Gastrocnemius medialis (tissue), 4 donors: ENCODE data around the gene CHKB. TPM values are rescaled to one million over a fixed set of nuclear protein-coding genes. Genes with fewer than 3 reads are reported as not detected.
A peak's percentile ranks its signal among the peaks of the same experiment; 100 is the strongest.

Source experiments
- ATAC-seq, 2 donors: fragments of 150-250 bp; one replicate each; pipeline ENCODE4 v1.9.1; 2016
- DNase-seq, 2 donors: peaks; one replicate each; pipeline ENCODE4 v3.0.0-alpha.2; 2019
- H3K27ac ChIP-seq, 4 donors: fragments of 200-600 bp; sonication (generic); 1 replicate in 1 of 4; 2 replicates in 3 of 4; pipeline ENCODE4 v1.5.1; 2016 to 2018; ENCODE audit warnings: mild to moderate bottlenecking in 2 of 4, moderate library complexity in 1 of 4
- H3K27me3 ChIP-seq, 3 donors: fragments of 200-600 bp; sonication (generic) in 2 of 3; 1 replicate in 1 of 3; 2 replicates in 2 of 3; pipeline versions ENCODE4 v1.5.1 to v1.6.0; 2016 to 2019; ENCODE audit warnings: mild to moderate bottlenecking in 1 of 3, moderate library complexity in 1 of 3
- H3K36me3 ChIP-seq, 2 donors: fragments of 200-600 bp; sonication (generic) in 1 of 2; one replicate each; pipeline ENCODE4 v1.5.1; 2017 to 2018
- H3K4me1 ChIP-seq, 2 donors: fragments of 200-600 bp; sonication (generic) in 1 of 2; one replicate each; pipeline ENCODE4 v1.5.1; 2016 to 2017; ENCODE audit warnings: mild to moderate bottlenecking in 2 of 2
- H3K4me3 ChIP-seq, 4 donors: fragments of 200-600 bp; sonication (generic) in 3 of 4; 1 replicate in 1 of 4; 2 replicates in 3 of 4; pipeline ENCODE4 v1.5.1; 2016 to 2019; ENCODE audit warnings: mild to moderate bottlenecking in 2 of 4
- H3K9me3 ChIP-seq, 3 donors: fragments of 200-600 bp; sonication (generic) in 2 of 3; 1 replicate in 1 of 3; 2 replicates in 2 of 3; pipeline ENCODE4 v1.5.1; 2016 to 2019
- POLR2A ChIP-seq, 2 donors: fragments of 450-650 bp; IDR thresholded peaks; one replicate each; pipeline ENCODE4 v1.6.1; 2017; ENCODE audit warnings: antibody characterized with exemption in 2 of 2, mild to moderate bottlenecking in 2 of 2, moderate library complexity in 2 of 2
- in situ Hi-C, 4 donors: fragments of 200-750 bp; cut with MboI; loops; one replicate each; pipeline versions ENCODE4 v1.15.0 to v1.8.0; 2017; ENCODE audit warnings: low sequenced_read_pairs in 4 of 4
- intact Hi-C: fragments of 100-400 bp; cut with DNase I; formaldehyde crosslinking; loops from one replicate; pipeline ENCODE4 v1.15.1; 2023; ENCODE audit warnings: low total_unique reads
- total RNA-seq, 4 donors: library from RNA; depleted of rRNA; stranded (reverse); fragments of >200 nt; gene quantifications; one replicate each; pipeline versions ENCODE4 v1.1.0 to v1.2.3, GENCODE V29; 2016
- TF ChIP-seq, protein P1 (sequence below), 5 experiments: fragments of 450-650 bp in 3 of 5; fragments of 200-600 bp in 2 of 5; sonication (generic) in 2 of 5; IDR thresholded peaks in 4 of 5; conservative IDR thresholded peaks in 1 of 5; 1 replicate in 4 of 5; 2 replicates in 1 of 5; pipeline ENCODE4 v1.5.1; 2016 to 2019; ENCODE audit warnings: antibody characterized with exemption in 5 of 5, mild to moderate bottlenecking in 3 of 5, moderate library complexity in 3 of 5

CHKB gene
- total RNA-seq, 4 donors from 2014 or later, result 10.8 to 39.7 (median 24.4) TPM

DNA sequence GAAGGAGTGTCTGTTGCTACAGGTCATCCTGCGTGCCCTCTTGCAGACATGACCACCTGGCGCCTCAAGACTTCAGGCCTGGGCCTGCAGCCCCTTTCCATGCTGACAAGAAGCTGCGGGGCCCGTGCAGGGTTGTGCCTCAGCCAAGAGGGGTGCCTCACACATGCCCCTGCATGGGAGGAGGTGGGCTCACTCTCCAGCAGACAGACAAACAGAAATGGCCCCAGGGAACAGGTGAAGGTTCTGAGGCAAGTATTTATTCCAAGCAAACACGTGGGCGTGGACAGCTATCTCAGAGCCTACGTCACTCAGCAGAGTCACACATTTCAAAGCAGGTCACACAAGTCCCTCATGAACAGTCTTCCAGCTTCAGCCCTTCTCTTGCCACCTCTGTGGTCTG is 14.0 kb downstream of the CHKB start:
- in situ Hi-C loops, result no loop called here
- Histone ChIP-seq H3K27me3 (no peaks in the 10 kb centered on the region), H3K4me1 (peaks cover 0 to 8% of the 10 kb centered on the region in 2 donors), H3K4me3 (no peak overlapping the region), H3K9me3 (no peaks in the 10 kb centered on the region), H3K36me3 (peaks cover 0 to 63% of the 10 kb centered on the region in 2 donors), H3K27ac (no peak overlapping the region)
- no peak for ATAC-seq
- TF ChIP-seq, protein P1, sequence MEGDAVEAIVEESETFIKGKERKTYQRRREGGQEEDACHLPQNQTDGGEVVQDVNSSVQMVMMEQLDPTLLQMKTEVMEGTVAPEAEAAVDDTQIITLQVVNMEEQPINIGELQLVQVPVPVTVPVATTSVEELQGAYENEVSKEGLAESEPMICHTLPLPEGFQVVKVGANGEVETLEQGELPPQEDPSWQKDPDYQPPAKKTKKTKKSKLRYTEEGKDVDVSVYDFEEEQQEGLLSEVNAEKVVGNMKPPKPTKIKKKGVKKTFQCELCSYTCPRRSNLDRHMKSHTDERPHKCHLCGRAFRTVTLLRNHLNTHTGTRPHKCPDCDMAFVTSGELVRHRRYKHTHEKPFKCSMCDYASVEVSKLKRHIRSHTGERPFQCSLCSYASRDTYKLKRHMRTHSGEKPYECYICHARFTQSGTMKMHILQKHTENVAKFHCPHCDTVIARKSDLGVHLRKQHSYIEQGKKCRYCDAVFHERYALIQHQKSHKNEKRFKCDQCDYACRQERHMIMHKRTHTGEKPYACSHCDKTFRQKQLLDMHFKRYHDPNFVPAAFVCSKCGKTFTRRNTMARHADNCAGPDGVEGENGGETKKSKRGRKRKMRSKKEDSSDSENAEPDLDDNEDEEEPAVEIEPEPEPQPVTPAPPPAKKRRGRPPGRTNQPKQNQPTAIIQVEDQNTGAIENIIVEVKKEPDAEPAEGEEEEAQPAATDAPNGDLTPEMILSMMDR (IDR thresholded peaks at IDR 0.05 in 4 of 5, conservative IDR thresholded peaks at IDR 0.05 in 1 of 5), result no peak
- TF ChIP-seq POLR2A (IDR thresholded peaks at IDR 0.05), result no peak
- intact Hi-C loops, result no loop called here
- no peak for DNase-seq

DNA sequence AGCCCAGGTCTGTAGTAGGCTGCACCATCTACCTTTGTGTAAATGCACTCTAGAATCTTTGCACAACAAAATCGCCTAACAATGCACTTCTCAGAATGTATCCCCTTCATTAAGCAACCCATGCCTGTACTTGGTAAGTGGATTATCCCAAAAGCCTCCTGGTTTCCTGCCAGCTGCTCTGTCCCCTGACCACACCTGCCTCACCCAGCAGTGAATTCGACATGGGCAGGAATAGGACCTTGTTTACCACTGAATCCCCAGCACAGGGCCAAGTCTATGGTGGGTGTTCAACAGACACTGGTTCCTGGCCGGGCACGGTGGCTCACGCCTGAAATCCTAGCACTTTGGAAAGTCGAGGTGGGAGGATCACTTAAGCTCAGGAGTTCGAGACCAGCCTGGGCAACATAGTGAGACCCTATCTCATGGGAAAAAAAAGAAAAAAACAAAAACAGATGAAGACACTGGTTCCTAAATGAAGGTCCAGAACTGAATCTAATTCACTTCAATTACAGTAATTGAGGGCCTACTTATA is 14.9 kb downstream of the CHKB start:
- in situ Hi-C loops, result no loop called here
- Histone ChIP-seq H3K4me3 (no peak overlapping the region), H3K9me3 (no peaks in the 10 kb centered on the region), H3K27me3 (no peaks in the 10 kb centered on the region), H3K4me1 (peaks cover 0 to 15% of the 10 kb centered on the region in 2 donors), H3K36me3 (peaks cover 0 to 55% of the 10 kb centered on the region in 2 donors), H3K27ac (no peak overlapping the region)
- no peak for TF ChIP-seq POLR2A (IDR thresholded peaks at IDR 0.05)
- TF ChIP-seq, protein P1 (IDR thresholded peaks at IDR 0.05 in 4 of 5, conservative IDR thresholded peaks at IDR 0.05 in 1 of 5), result no peak
- intact Hi-C loops, result no loop called here
- DNase-seq (no peak), ATAC-seq (no peak)

DNA sequence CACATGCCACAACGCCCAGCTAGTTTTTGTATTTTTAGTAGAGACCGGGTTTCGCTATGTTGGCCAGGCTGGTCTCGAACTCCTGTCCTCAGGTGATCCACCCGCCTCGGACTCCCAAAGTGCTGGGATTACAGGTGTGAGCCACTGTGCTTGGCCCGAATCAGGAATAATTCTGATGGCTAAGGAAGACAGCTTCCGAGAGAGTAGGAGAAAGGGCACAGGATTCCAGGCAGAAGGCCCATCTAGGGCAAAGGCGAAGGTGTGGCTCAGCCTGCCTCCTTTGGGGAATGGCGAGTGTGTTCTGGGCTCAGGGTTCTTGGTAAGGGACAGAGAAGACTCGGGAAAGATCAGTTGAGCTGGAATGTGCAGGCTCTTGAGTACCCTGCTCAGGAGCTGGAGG is 18.4 kb downstream of the CHKB start:
- H3K4me1 ChIP-seq, result peaks cover 0 to 10% of the 10 kb centered on the region in 2 donors
- in situ Hi-C loops (no loop called here), intact Hi-C loops (no loop called here)
- no peaks in the 10 kb centered on the region for H3K27me3 ChIP-seq
- no peak overlapping the region for H3K4me3 ChIP-seq
- H3K27ac ChIP-seq, result peak overlapping the region in 1 of 4 donors; percentile 82
- peaks cover 0 to 21% of the 10 kb centered on the region in 2 donors for H3K36me3 ChIP-seq
- no peak for TF ChIP-seq POLR2A (IDR thresholded peaks at IDR 0.05)
- TF ChIP-seq, protein P1 (IDR thresholded peaks at IDR 0.05 in 4 of 5, conservative IDR thresholded peaks at IDR 0.05 in 1 of 5), result no peak
- H3K9me3 ChIP-seq, result no peaks in the 10 kb centered on the region
- no peak for ATAC-seq
- no peak for DNase-seq

DNA sequence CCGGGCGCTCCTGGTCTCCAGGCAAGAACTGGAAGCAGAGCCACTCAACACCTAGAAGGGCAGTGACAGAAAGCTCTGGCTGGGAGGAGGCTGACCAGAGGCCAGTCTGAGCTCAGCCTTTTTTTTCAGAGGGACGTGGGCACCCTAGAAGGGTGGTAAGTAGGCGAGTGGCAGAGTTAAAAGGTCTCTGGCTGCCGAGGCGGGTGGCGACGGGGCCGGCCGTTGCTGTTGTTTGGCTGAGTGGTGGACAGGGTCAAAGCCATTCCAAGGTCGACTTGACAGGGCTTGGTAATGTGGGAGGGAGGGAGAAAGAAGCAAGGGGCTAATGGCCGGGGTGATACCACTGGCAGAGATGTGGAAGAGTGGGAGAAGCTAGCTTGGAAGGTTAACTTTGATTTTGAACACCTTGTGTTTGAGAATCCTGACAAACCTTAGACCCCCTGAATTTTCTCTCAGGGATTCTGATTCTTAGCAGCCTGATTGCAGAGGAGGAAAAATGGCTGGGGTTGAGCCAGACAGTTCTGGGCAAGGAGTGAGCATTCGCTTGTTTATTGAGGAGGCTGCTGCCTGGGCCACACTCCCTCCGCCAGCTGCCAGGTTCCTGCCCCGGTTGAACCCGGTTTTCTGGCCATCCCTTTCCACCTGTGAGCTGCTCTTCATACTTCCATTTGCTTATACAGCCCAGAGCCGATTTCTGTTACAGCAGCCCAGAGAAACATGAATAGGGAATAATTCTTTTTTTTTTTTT is 19.1 kb downstream of the CHKB start:
- no peaks in the 10 kb centered on the region for H3K9me3 ChIP-seq
- ATAC-seq (peak; percentile 27 to 46), DNase-seq (no peak)
- peaks cover 0 to 14% of the 10 kb centered on the region in 2 donors for H3K36me3 ChIP-seq
- in situ Hi-C loops (no loop called here), intact Hi-C loops (no loop called here)
- peak overlapping the region; percentile 77 to 82 (median 81) for H3K27ac ChIP-seq
- peak overlapping the region; percentile 67 to 87 (median 68) for H3K4me3 ChIP-seq
- TF ChIP-seq POLR2A (IDR thresholded peaks at IDR 0.05), result no peak
- TF ChIP-seq, protein P1 (IDR thresholded peaks at IDR 0.05 in 4 of 5, conservative IDR thresholded peaks at IDR 0.05 in 1 of 5), result no peak
- H3K4me1 ChIP-seq, result peaks cover 0 to 10% of the 10 kb centered on the region in 2 donors
- no peaks in the 10 kb centered on the region for H3K27me3 ChIP-seq
